Measurements from ENCODE around the gene S100A12. TPM values are rescaled to one million over a fixed set of nuclear protein-coding genes. Genes with fewer than 3 reads are reported as not detected.

Gene S100A12
- total RNA-seq, 2 experiments from 2014 or later = not detected

- no peaks in the 10 kb centered on the region for H3K36me3 Mint-ChIP-seq
- H3K27me3 Mint-ChIP-seq = peaks cover 7% of the 10 kb centered on the region
- no peak for DNase-seq
- no peaks in the 10 kb centered on the region for H3K4me1 Mint-ChIP-seq
- peaks cover 2% of the 10 kb centered on the region for H3K9me3 Mint-ChIP-seq
- no peak overlapping the region for H3K4me3 Mint-ChIP-seq
- no peak overlapping the region for H3K27ac Mint-ChIP-seq
Observed at GRCh38 chr1:153401461-153401860, 26.0 kb upstream of the S100A12 start.

- Mint-ChIP-seq H3K27ac (no peak overlapping the region), H3K4me3 (no peak overlapping the region), H3K36me3 (no peaks in the 10 kb centered on the region)
Observed at GRCh38 chr1:153400244-153400643, 24.8 kb upstream of the S100A12 start.

GRCh38 chr1:153399401-153400055 is 24.1 kb upstream of the S100A12 start:
- no peak for DNase-seq
- H3K27ac Mint-ChIP-seq = no peak overlapping the region
- H3K4me3 Mint-ChIP-seq = no peak overlapping the region
- H3K9me3 Mint-ChIP-seq = peaks cover under 1% of the 10 kb centered on the region
- H3K36me3 Mint-ChIP-seq = no peaks in the 10 kb centered on the region
- peaks cover 7% of the 10 kb centered on the region for H3K27me3 Mint-ChIP-seq
- H3K4me1 Mint-ChIP-seq = no peaks in the 10 kb centered on the region

More at GRCh38 chr1:153400244-153400643, 24.8 kb upstream of the S100A12 start:
- Mint-ChIP-seq H3K27me3 (peaks cover 7% of the 10 kb centered on the region), H3K4me1 (no peaks in the 10 kb centered on the region), H3K9me3 (peaks cover 2% of the 10 kb centered on the region)
- DNase-seq = no peak

- Mint-ChIP-seq H3K27ac (no peak overlapping the region), H3K4me3 (no peak overlapping the region), H3K36me3 (no peaks in the 10 kb centered on the region), H3K27me3 (peaks cover 3% of the 10 kb centered on the region), H3K4me1 (no peaks in the 10 kb centered on the region), H3K9me3 (no peaks in the 10 kb centered on the region)
- no peak for DNase-seq
Observed at GRCh38 chr1:153397924-153398651, 22.7 kb upstream of the S100A12 start.

- Mint-ChIP-seq H3K4me3 (no peak overlapping the region), H3K27me3 (peaks cover 3% of the 10 kb centered on the region), H3K36me3 (no peaks in the 10 kb centered on the region), H3K27ac (no peak overlapping the region), H3K9me3 (no peaks in the 10 kb centered on the region), H3K4me1 (no peaks in the 10 kb centered on the region)
- no peak for DNase-seq
Observed at GRCh38 chr1:153397051-153397923, 21.9 kb upstream of the S100A12 start.

GRCh38 chr1:153396461-153396860 is 21.0 kb upstream of the S100A12 start:
- Mint-ChIP-seq H3K36me3 (no peaks in the 10 kb centered on the region), H3K4me1 (no peaks in the 10 kb centered on the region), H3K9me3 (no peaks in the 10 kb centered on the region), H3K27ac (no peak overlapping the region), H3K27me3 (peaks cover 3% of the 10 kb centered on the region), H3K4me3 (no peak overlapping the region)
- no peak for DNase-seq

- no peak for DNase-seq
- H3K4me1 Mint-ChIP-seq = no peaks in the 10 kb centered on the region
- no peaks in the 10 kb centered on the region for H3K36me3 Mint-ChIP-seq
- H3K27ac Mint-ChIP-seq = no peak overlapping the region
- peaks cover 3% of the 10 kb centered on the region for H3K27me3 Mint-ChIP-seq
- H3K4me3 Mint-ChIP-seq = no peak overlapping the region
- H3K9me3 Mint-ChIP-seq = no peaks in the 10 kb centered on the region
Observed at GRCh38 chr1:153395776-153396175, 20.4 kb upstream of the S100A12 start.

- no peaks in the 10 kb centered on the region for H3K36me3 Mint-ChIP-seq
- no peak overlapping the region for H3K27ac Mint-ChIP-seq
- H3K9me3 Mint-ChIP-seq = no peaks in the 10 kb centered on the region
- H3K27me3 Mint-ChIP-seq = peaks cover 3% of the 10 kb centered on the region
- DNase-seq = no peak
- no peak overlapping the region for H3K4me3 Mint-ChIP-seq
- no peaks in the 10 kb centered on the region for H3K4me1 Mint-ChIP-seq
Observed at GRCh38 chr1:153395136-153395685, 19.8 kb upstream of the S100A12 start.

- H3K27me3 Mint-ChIP-seq = peaks cover 3% of the 10 kb centered on the region
- no peaks in the 10 kb centered on the region for H3K4me1 Mint-ChIP-seq
- no peaks in the 10 kb centered on the region for H3K9me3 Mint-ChIP-seq
- H3K4me3 Mint-ChIP-seq = no peak overlapping the region
- DNase-seq = no peak
- no peaks in the 10 kb centered on the region for H3K36me3 Mint-ChIP-seq
- H3K27ac Mint-ChIP-seq = no peak overlapping the region
Observed at GRCh38 chr1:153394391-153394790, 19.0 kb upstream of the S100A12 start.

GRCh38 chr1:153393926-153394325 is 18.5 kb upstream of the S100A12 start:
- peaks cover 3% of the 10 kb centered on the region for H3K27me3 Mint-ChIP-seq
- no peak for DNase-seq
- H3K4me1 Mint-ChIP-seq = no peaks in the 10 kb centered on the region
- no peaks in the 10 kb centered on the region for H3K36me3 Mint-ChIP-seq
- H3K27ac Mint-ChIP-seq = no peak overlapping the region
- H3K4me3 Mint-ChIP-seq = no peak overlapping the region
- no peaks in the 10 kb centered on the region for H3K9me3 Mint-ChIP-seq

GRCh38 chr1:153392822-153393221 is 17.4 kb upstream of the S100A12 start:
- no peaks in the 10 kb centered on the region for H3K9me3 Mint-ChIP-seq
- peaks cover 3% of the 10 kb centered on the region for H3K27me3 Mint-ChIP-seq
- H3K27ac Mint-ChIP-seq = no peak overlapping the region
- H3K36me3 Mint-ChIP-seq = no peaks in the 10 kb centered on the region
- no peaks in the 10 kb centered on the region for H3K4me1 Mint-ChIP-seq
- H3K4me3 Mint-ChIP-seq = no peak overlapping the region
- DNase-seq = no peak

GRCh38 chr1:153392258-153392657 is 16.8 kb upstream of the S100A12 start:
- no peaks in the 10 kb centered on the region for H3K36me3 Mint-ChIP-seq
- no peak overlapping the region for H3K4me3 Mint-ChIP-seq
- DNase-seq = no peak
- H3K27me3 Mint-ChIP-seq = peaks cover 3% of the 10 kb centered on the region
- no peak overlapping the region for H3K27ac Mint-ChIP-seq
- H3K4me1 Mint-ChIP-seq = no peaks in the 10 kb centered on the region
- H3K9me3 Mint-ChIP-seq = no peaks in the 10 kb centered on the region

GRCh38 chr1:153390938-153391710 is 15.7 kb upstream of the S100A12 start, which contains the start of gene S100A8:
TSS of gene S100A8 (minus strand) at chr1:153391073. CDS start at chr1:153390535, 538 bp downstream.
- Mint-ChIP-seq H3K4me1 (no peaks in the 10 kb centered on the region), H3K9me3 (no peaks in the 10 kb centered on the region), H3K27ac (no peak within 1 kb of the TSS), H3K27me3 (peaks cover 5% of the 10 kb centered on the region), H3K4me3 (no peak within 1 kb of the TSS), H3K36me3 (no peaks in the 10 kb centered on the region)
- DNase-seq = no peak
